ENCODE measurements around the gene UBALD1. TPM values are rescaled to one million over a fixed set of nuclear protein-coding genes. Genes with fewer than 3 reads are reported as not detected.

The UBALD1 gene
- polyA plus RNA-seq, 2 of the 4 experiments (the other 2 are of a cell fraction), result 10.2 to 34.1 TPM

- ChIA-PET CTCF (interaction anchor here (0.6 to 2.0 kb wide), 2 partner anchors 22 to 96 kb away, joined by 3 to 7 read pairs; no protein-coding TSS in a partner anchor), POLR2A (no interaction called here)
- no peaks in the 10 kb centered on the region for H3K9me3 ChIP-seq
- no peak overlapping the region for H3K4me2 ChIP-seq
- FAIRE-seq, result no peak
- no peak for DNase-seq (ENCODE audit: low read depth in 1 of 2, low spot score in 1 of 2)
- H3K27ac ChIP-seq, result no peak overlapping the region
- 0 out of 3 replicates have a peak, but pooled peaks cover 6% of the 10 kb centered on the region for H3K4me1 ChIP-seq
- no peak for ATAC-seq
- H3K4me3 ChIP-seq, result no peak overlapping the region
- WGBS (ENCODE audit: missing lambda C conversion rate), result 80% methylated on average over 18 of the region's 18 CpGs
- TF ChIP-seq NR3C1 (IDR thresholded peaks at IDR 0.05) (no peak), HOXA7 (CRISPR knock-in tag; IDR thresholded peaks at IDR 0.05) (no peak), NPAS2 (CRISPR knock-in tag; IDR thresholded peaks at IDR 0.05; ENCODE audit: borderline replicate concordance) (no peak), MAZ (IDR thresholded peaks at IDR 0.05; ENCODE audit: borderline replicate concordance, low read depth, low read length) (no peak), POLR2AphosphoS2 (conservative IDR thresholded peaks at IDR 0.05; ENCODE audit: low read length) (0 out of 2 replicates have a peak, but pooled peaks have one; percentile 60), ESRRA (IDR thresholded peaks at IDR 0.05; ENCODE audit: borderline replicate concordance, low read length) (no peak), RARB (CRISPR knock-in tag; IDR thresholded peaks at IDR 0.05) (no peak)
Measured at GRCh38 chr16:4601036-4601863, 13.4 kb downstream of the UBALD1 start.

GRCh38 chr16:4599545-4599944, 15.1 kb downstream of the UBALD1 start:
- ChIA-PET POLR2A (no interaction called here), CTCF (interaction anchor here (1.0 to 1.7 kb wide), 5 partner anchors 8 to 93 kb away, joined by 3 to 7 read pairs (median 4); no protein-coding TSS in a partner anchor)
- ATAC-seq (no peak), DNase-seq (ENCODE audit: low read depth in 1 of 2, low spot score in 1 of 2) (no peak), FAIRE-seq (no peak)
- whole genome bisulfite sequencing (ENCODE audit: missing lambda C conversion rate), result 76% methylated on average over 8 of the region's 8 CpGs
- H3K9me3 ChIP-seq, result no peaks in the 10 kb centered on the region
- no peak overlapping the region for H3K4me3 ChIP-seq
- H3K4me2 ChIP-seq, result no peak overlapping the region
- 0 out of 3 replicates have a peak, but pooled peaks cover 6% of the 10 kb centered on the region for H3K4me1 ChIP-seq
- H3K27ac ChIP-seq, result no peak overlapping the region
- TF ChIP-seq HEYL (CRISPR knock-in tag; IDR thresholded peaks at IDR 0.05), result no peak
- TF ChIP-seq CHD4 (IDR thresholded peaks at IDR 0.05; ENCODE audit: borderline replicate concordance), result no peak
- no peak for TF ChIP-seq FOSL2 (IDR thresholded peaks at IDR 0.05)
- no peak for TF ChIP-seq FOSL2 (CRISPR knock-in tag; IDR thresholded peaks at IDR 0.05)
- no peak for TF ChIP-seq RARB (CRISPR knock-in tag; IDR thresholded peaks at IDR 0.05)

DNA sequence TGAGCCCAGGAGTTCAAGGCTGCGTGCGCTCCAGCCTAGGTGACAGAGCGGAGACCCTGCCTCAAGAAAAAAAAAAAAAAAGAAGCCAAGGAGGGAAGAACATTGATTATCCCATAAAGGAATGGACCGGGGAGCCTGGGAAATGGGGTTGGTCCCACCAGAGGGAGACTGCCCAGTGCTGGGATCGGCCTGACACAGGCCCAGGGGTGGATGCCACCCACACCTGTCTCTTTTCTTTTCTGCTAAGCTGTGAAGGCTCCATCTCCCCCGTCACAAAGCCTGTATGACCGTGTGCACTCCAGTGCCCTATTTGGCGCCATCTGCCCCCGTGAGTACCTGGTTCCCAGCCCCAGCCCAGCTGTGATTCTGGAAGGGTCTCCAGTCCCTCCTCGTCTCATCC, 15.7 kb downstream of the UBALD1 start:
- 85% methylated on average over 10 of the region's 10 CpGs for WGBS (ENCODE audit: missing lambda C conversion rate)
- no peaks in the 10 kb centered on the region for H3K9me3 ChIP-seq
- H3K4me3 ChIP-seq, result no peak overlapping the region
- no peak overlapping the region for H3K27ac ChIP-seq
- TF ChIP-seq, protein P1, sequence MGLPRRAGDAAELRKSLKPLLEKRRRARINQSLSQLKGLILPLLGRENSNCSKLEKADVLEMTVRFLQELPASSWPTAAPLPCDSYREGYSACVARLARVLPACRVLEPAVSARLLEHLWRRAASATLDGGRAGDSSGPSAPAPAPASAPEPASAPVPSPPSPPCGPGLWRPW (IDR thresholded peaks at IDR 0.05), result no peak
- TF ChIP-seq TFCP2L1 (CRISPR knock-in tag; IDR thresholded peaks at IDR 0.05) (no peak), RFX5 (IDR thresholded peaks at IDR 0.05) (no peak), NR3C1 (IDR thresholded peaks at IDR 0.05) (no peak), ZC3H11A (IDR thresholded peaks at IDR 0.05) (no peak), PHF8 (IDR thresholded peaks at IDR 0.05; ENCODE audit: borderline replicate concordance, low read depth) (no peak), TP53 (CRISPR knock-in tag; IDR thresholded peaks at IDR 0.05) (no peak), POLR2A (IDR thresholded peaks at IDR 0.05; ENCODE audit: low read length) (no peak), SMC3 (IDR thresholded peaks at IDR 0.05) (no peak), MYC (IDR thresholded peaks at IDR 0.05; ENCODE audit: borderline replicate concordance, low read length) (no peak), ZSCAN20 (CRISPR knock-in tag; IDR thresholded peaks at IDR 0.05) (no peak), GATA3 (IDR thresholded peaks at IDR 0.05; ENCODE audit: borderline replicate concordance) (no peak), EHMT2 (IDR thresholded peaks at IDR 0.05; ENCODE audit: low read depth) (no peak)
- TF ChIP-seq, protein P2, sequence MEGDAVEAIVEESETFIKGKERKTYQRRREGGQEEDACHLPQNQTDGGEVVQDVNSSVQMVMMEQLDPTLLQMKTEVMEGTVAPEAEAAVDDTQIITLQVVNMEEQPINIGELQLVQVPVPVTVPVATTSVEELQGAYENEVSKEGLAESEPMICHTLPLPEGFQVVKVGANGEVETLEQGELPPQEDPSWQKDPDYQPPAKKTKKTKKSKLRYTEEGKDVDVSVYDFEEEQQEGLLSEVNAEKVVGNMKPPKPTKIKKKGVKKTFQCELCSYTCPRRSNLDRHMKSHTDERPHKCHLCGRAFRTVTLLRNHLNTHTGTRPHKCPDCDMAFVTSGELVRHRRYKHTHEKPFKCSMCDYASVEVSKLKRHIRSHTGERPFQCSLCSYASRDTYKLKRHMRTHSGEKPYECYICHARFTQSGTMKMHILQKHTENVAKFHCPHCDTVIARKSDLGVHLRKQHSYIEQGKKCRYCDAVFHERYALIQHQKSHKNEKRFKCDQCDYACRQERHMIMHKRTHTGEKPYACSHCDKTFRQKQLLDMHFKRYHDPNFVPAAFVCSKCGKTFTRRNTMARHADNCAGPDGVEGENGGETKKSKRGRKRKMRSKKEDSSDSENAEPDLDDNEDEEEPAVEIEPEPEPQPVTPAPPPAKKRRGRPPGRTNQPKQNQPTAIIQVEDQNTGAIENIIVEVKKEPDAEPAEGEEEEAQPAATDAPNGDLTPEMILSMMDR (IDR thresholded peaks at IDR 0.05), result no peak
- TF ChIP-seq, protein P3, sequence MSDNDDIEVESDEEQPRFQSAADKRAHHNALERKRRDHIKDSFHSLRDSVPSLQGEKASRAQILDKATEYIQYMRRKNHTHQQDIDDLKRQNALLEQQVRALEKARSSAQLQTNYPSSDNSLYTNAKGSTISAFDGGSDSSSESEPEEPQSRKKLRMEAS (IDR thresholded peaks at IDR 0.05), result no peak
- POLR2A ChIA-PET, result no interaction called here
- no peak for ATAC-seq
- DNase-seq (ENCODE audit: low read depth in 1 of 2, low spot score in 1 of 2), result no peak
- H3K4me1 ChIP-seq, result 0 out of 3 replicates have a peak, but pooled peaks cover 6% of the 10 kb centered on the region
- CTCF ChIA-PET, result interaction anchor here (1.0 to 1.7 kb wide), 5 partner anchors 9 to 93 kb away, joined by 3 to 7 read pairs (median 4); no protein-coding TSS in a partner anchor
- FAIRE-seq, result no peak
- no peak overlapping the region for H3K4me2 ChIP-seq
